Spleen (tissue), 11 donors: ENCODE measurements around the gene IGSF22. TPM values are rescaled to one million over a fixed set of nuclear protein-coding genes. Genes with fewer than 3 reads are reported as not detected.

Experiments
- DNase-seq: peaks from one replicate; pipeline ENCODE4 v3.0.0-alpha.2; 2020
- H3K27ac ChIP-seq, 8 donors: fragments of 200-600 bp; sonication (generic) in 7 of 8; 1 replicate in 4 of 8; 2 replicates in 4 of 8; pipeline versions ENCODE4 v1.5.0 to v1.8.0; 2016 to 2021; ENCODE audit warnings: inconsistent platforms in 4 of 8, mild to moderate bottlenecking in 4 of 8, moderate library complexity in 1 of 8
- H3K27me3 ChIP-seq, 7 donors: fragments of 200-600 bp; sonication (generic) in 6 of 7; replicated peaks in 1 of 7; 1 replicate in 4 of 7; 2 replicates in 3 of 7; pipeline versions ENCODE4 v1.5.0 to v1.8.0; 2016 to 2021; ENCODE audit warnings: inconsistent platforms in 3 of 7, mild to moderate bottlenecking in 1 of 7
- H3K36me3 ChIP-seq, 6 donors: fragments of 200-600 bp; sonication (generic) in 5 of 6; 1 replicate in 4 of 6; 2 replicates in 2 of 6; pipeline versions ENCODE4 v1.5.0 to v1.8.0; 2016 to 2021; ENCODE audit warnings: inconsistent platforms in 2 of 6
- H3K4me1 ChIP-seq, 6 donors: fragments of 200-600 bp; sonication (generic) in 5 of 6; 1 replicate in 3 of 6; 2 replicates in 3 of 6; pipeline versions ENCODE4 v1.5.0 to v1.8.0; 2016 to 2021; ENCODE audit warnings: inconsistent platforms in 3 of 6
- H3K4me3 ChIP-seq, 8 donors: fragments of 200-600 bp; sonication (generic) in 7 of 8; 1 replicate in 4 of 8; 2 replicates in 4 of 8; pipeline versions ENCODE4 v1.5.0 to v1.8.0; 2016 to 2021; ENCODE audit warnings: inconsistent platforms in 4 of 8, mild to moderate bottlenecking in 4 of 8, moderate library complexity in 2 of 8
- H3K9me3 ChIP-seq, 8 donors: fragments of 200-600 bp; sonication (generic) in 7 of 8; 1 replicate in 4 of 8; 2 replicates in 4 of 8; pipeline versions ENCODE4 v1.5.0 to v1.8.0; 2016 to 2021; ENCODE audit warnings: inconsistent platforms in 4 of 8
- POLR2A ChIP-seq, 3 donors: fragments of 450-650 bp; IDR thresholded peaks; one replicate each; pipeline ENCODE4 v1.5.1; 2017; ENCODE audit warnings: antibody characterized with exemption in 3 of 3, mild to moderate bottlenecking in 1 of 3
- POLR2AphosphoS5 ChIP-seq, 3 donors: sonication (generic); formaldehyde crosslinking; IDR thresholded peaks; one replicate each; pipeline ENCODE4 v1.5.1; 2017; ENCODE audit warnings: antibody characterized with exemption in 3 of 3
- WGBS, 5 donors: extraction: QIAGEN DNeasy Blood & Tissue Kit in 3 of 5; methylation state at CpG; one replicate each; pipeline versions ENCODE4 v1.1.5 to v1.1.7; 2013 to 2018; 5-methylcytosine and 5-hydroxymethylcytosine counted together
- intact Hi-C: fragments of 100-400 bp; cut with DNase I; formaldehyde crosslinking; loops from one replicate; pipeline ENCODE4 v1.15.0; 2023; ENCODE audit warnings: low total_unique reads
- polyA plus RNA-seq, 3 donors: library from polyadenylated mRNA; stranded (reverse); fragments of 200-250 nt; gene quantifications; one replicate each; pipeline ENCODE4 v1.2.1, GENCODE V29; 2013
- total RNA-seq, 7 donors: library from RNA; depleted of rRNA in 3 of 7; stranded (reverse); fragments of >200 nt in 3 of 7; fragmentation: NEBNext Ultra II Directional in 4 of 7; extraction: Animal tissue kit (Norgen Biotek cat#: 25700) in 4 of 7; gene quantifications; one replicate each; pipeline versions ENCODE4 v1.1.0 to v1.2.1, GENCODE V29; 2016 to 2021
- TF ChIP-seq, protein P1 (sequence below), 11 experiments: fragments of 200-600 bp in 7 of 11; fragments of 450-650 bp in 4 of 11; sonication (generic) in 4 of 11; IDR thresholded peaks in 8 of 11; conservative IDR thresholded peaks in 3 of 11; 1 replicate in 7 of 11; 2 replicates in 4 of 11; pipeline versions ENCODE4 v1.4.0 to v1.8.0; 2016 to 2021; ENCODE audit warnings: antibody characterized with exemption in 11 of 11, inconsistent platforms in 4 of 11, mild to moderate bottlenecking in 1 of 11
- donor health status: healthy with polysubstance abuse.
- donor health status: DM: no; HTN: no; CAD: no; lungs with moderate emphysema.
- donor health status: DM: no; HTN: no; CAD: no.
- donor health status: Bipolar disorder and iron deficiency.
- donor health status: healthy.
- donor health status: DM: no; HTN: no; CAD: no.
- donor health status: DM: yes; HTN: yes; CAD: no.

Gene IGSF22
- total and polyA plus RNA-seq, 10 donors = 0.12 to 3.2 (median 0.58) TPM; not detected in 2

DNA sequence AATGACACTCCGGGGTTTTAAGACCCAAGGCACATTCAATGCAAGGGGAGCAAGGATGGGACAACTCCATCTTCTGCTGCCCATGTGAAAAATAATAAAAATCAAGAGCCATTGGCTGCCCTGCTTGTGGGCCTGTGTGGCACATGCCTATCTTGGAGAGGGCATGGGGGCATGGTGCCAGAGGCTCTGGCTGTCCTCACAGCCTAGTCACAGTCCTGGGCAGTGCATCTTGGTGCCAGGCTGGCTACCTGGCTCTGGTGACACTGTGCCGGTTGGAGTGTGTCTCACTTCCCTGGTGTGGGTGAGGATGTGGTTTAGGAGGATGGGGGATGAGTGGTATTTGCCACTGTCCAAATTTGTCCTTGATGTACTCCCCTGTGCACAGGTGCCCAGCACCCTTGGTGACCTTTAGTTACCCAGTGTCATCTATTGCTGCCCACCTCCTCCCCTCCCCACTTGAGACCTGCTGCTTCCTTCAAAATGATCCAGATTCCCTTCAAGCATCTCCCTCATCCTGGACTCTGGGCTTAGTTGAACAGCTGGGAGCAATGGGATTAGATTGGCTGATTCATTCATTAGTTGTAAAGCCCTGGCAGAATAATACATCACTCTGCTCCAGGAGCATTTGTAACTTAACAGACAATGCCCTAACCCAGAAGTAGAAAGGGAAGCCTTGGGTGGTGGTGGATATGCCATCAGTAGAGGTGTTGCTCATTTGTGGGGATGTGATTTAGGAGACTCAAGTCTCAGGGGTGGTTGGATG is 22.8 kb downstream of the IGSF22 start:
- H3K4me3 ChIP-seq = no peak overlapping the region
- no peak for TF ChIP-seq POLR2A (IDR thresholded peaks at IDR 0.05)
- TF ChIP-seq, protein P1, sequence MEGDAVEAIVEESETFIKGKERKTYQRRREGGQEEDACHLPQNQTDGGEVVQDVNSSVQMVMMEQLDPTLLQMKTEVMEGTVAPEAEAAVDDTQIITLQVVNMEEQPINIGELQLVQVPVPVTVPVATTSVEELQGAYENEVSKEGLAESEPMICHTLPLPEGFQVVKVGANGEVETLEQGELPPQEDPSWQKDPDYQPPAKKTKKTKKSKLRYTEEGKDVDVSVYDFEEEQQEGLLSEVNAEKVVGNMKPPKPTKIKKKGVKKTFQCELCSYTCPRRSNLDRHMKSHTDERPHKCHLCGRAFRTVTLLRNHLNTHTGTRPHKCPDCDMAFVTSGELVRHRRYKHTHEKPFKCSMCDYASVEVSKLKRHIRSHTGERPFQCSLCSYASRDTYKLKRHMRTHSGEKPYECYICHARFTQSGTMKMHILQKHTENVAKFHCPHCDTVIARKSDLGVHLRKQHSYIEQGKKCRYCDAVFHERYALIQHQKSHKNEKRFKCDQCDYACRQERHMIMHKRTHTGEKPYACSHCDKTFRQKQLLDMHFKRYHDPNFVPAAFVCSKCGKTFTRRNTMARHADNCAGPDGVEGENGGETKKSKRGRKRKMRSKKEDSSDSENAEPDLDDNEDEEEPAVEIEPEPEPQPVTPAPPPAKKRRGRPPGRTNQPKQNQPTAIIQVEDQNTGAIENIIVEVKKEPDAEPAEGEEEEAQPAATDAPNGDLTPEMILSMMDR (IDR thresholded peaks at IDR 0.05 in 8 of 11, conservative IDR thresholded peaks at IDR 0.05 in 3 of 11) = no peak
- no peak for TF ChIP-seq POLR2AphosphoS5 (IDR thresholded peaks at IDR 0.05)
- intact Hi-C loops = no loop called here
- no peaks in the 10 kb centered on the region for H3K9me3 ChIP-seq
- DNase-seq = no peak
- peaks cover under 1 to 52% (median 39%) of the 10 kb centered on the region in 6 donors for H3K4me1 ChIP-seq
- H3K27me3 ChIP-seq = peaks cover 0 to 28% (median 0%) of the 10 kb centered on the region in 7 donors
- H3K27ac ChIP-seq = no peak overlapping the region
- H3K36me3 ChIP-seq = peaks cover 0 to 20% (median 0%) of the 10 kb centered on the region in 6 donors
- WGBS, 5 donors = 35 to 94% (median 78%) methylated on average over 2 of the region's 2 CpGs

DNA sequence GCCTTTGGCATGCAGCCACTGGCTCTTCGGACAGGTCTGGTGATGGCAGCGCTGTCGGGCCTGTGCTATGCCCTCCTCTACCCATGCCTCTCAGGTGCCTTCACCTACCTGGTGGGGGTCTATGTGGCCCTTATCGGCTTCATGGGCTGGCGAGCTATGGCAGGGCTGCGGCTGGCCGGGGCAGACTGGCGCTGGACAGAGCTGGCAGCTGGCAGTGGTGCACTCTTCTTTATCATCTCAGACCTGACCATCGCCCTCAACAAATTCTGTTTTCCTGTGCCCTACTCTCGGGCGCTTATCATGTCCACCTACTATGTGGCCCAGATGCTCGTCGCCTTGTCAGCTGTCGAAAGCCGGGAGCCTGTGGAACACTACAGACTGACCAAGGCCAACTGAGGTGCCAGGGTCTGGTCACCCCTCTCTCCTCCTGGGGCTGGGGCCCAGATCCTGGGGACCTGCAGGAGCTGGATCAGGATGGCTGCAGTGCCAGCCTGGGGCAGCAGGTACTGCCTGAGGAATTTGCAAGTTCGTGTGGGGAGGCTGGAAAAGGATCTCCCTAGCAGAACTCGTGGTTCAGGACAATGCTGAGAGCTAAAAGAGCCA is 24.3 kb downstream of the IGSF22 start:
- intact Hi-C loops = no loop called here
- no peak for TF ChIP-seq POLR2A (IDR thresholded peaks at IDR 0.05)
- peak in 1 of 3 donors; percentile 20 for TF ChIP-seq POLR2AphosphoS5 (IDR thresholded peaks at IDR 0.05)
- Histone ChIP-seq H3K27ac (no peak overlapping the region), H3K27me3 (peaks cover 0 to 25% (median 0%) of the 10 kb centered on the region in 7 donors), H3K36me3 (peaks cover 0 to 20% (median 0%) of the 10 kb centered on the region in 6 donors), H3K4me1 (peaks cover 4 to 52% (median 38%) of the 10 kb centered on the region in 6 donors), H3K9me3 (no peaks in the 10 kb centered on the region), H3K4me3 (no peak overlapping the region)
- 92 to 98% (median 95%) methylated on average over 16 to 17 of the region's 17 CpGs for WGBS, 5 donors
- no peak for DNase-seq

DNA sequence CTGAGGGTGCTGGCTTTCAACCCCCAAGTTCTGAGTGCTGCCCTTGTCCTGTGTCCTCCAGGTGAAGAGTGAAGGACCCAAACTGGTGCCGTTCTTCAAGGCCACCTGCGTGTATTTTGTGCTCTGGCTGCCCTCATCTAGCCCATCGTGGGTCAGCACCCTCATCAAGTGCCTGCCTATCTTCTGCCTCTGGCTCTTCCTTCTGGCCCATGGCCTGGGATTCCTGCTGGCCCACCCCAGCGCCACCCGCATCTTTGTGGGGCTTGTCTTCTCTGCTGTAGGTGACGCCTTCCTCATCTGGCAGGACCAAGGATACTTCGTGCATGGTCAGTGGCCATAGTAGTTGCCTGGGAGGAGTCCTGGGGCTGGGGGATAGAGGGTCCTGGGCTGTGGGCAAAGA is 25.1 kb downstream of the IGSF22 start:
- intact Hi-C loops = no loop called here
- H3K9me3 ChIP-seq = no peaks in the 10 kb centered on the region
- WGBS, 5 donors = 88 to 97% (median 92%) methylated on average over 5 to 7 of the region's 7 CpGs
- no peak overlapping the region for H3K27ac ChIP-seq
- peak overlapping the region in 1 of 8 donors; percentile 87 for H3K4me3 ChIP-seq
- H3K4me1 ChIP-seq = peaks cover 4 to 43% (median 32%) of the 10 kb centered on the region in 6 donors
- peaks cover 0 to 17% (median 0%) of the 10 kb centered on the region in 7 donors for H3K27me3 ChIP-seq
- no peak for DNase-seq
- H3K36me3 ChIP-seq = peaks cover 0 to 20% (median 0%) of the 10 kb centered on the region in 6 donors
- TF ChIP-seq POLR2AphosphoS5 (IDR thresholded peaks at IDR 0.05) = no peak
- no peak for TF ChIP-seq POLR2A (IDR thresholded peaks at IDR 0.05)
- TF ChIP-seq, protein P1 (IDR thresholded peaks at IDR 0.05 in 8 of 11, conservative IDR thresholded peaks at IDR 0.05 in 3 of 11) = no peak

DNA sequence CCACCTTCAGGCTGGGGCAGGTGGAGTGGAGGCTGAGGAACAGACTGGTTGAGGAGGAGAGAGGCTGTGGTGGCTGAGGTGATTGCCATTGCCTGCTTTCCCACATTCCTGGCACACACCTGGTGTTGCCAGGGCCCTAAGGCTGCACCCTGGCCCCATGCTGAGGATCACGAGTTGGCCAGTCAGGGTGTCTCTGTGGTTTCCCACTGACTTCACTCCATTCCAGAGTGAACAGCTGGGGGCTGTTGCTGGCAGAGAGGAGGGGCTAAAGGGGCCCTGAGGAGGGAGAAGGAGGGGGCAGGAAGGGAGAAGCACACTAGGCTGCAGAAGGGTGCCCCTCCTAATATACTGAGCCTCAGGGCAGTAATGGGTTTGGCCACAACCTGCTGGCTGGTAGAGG is 25.6 kb downstream of the IGSF22 start:
- Histone ChIP-seq H3K27ac (peak overlapping the region in 4 of 8 donors; percentile 28 to 88 (median 82)), H3K36me3 (peaks cover 0 to 20% (median 0%) of the 10 kb centered on the region in 6 donors), H3K4me3 (peak overlapping the region in 2 of 8 donors; percentile 11 to 87), H3K9me3 (no peaks in the 10 kb centered on the region), H3K4me1 (peaks cover 4 to 38% (median 27%) of the 10 kb centered on the region in 6 donors), H3K27me3 (peaks cover 0 to 12% (median 0%) of the 10 kb centered on the region in 7 donors)
- 50 to 62% (median 53%) methylated on average over 1 of the region's 1 CpG; no CpG with 5 or more reads in 1 of the 5 donors for WGBS, 5 donors
- TF ChIP-seq POLR2A (IDR thresholded peaks at IDR 0.05) (no peak), POLR2AphosphoS5 (IDR thresholded peaks at IDR 0.05) (no peak)
- TF ChIP-seq, protein P1 (IDR thresholded peaks at IDR 0.05 in 8 of 11, conservative IDR thresholded peaks at IDR 0.05 in 3 of 11) = no peak
- DNase-seq = no peak
- intact Hi-C loops = no loop called here
